Calu3 (cell line): ENCODE data around the gene MACROH2A1. TPM values are rescaled to one million over a fixed set of nuclear protein-coding genes. Genes with fewer than 3 reads are reported as not detected.

Experiments used
- BruUV-seq: library from RNA; stranded (reverse); fragments of 400-500 nt; replicated peaks from 2 replicates; lab custom pipeline; 2021; lab: Mats Ljungman, UMichigan
- CTCF ChIA-PET: fragments of 300-600 bp; sonication (Branson Sonifier 250); formaldehyde crosslinking; loops from one replicate; lab custom pipeline; 2022; ENCODE audit warnings: antibody characterized with exemption; lab: Charles Lee
- DNase-seq: peaks from one replicate; pipeline ENCODE4 v3.0.0; 2022
- H3K27ac Mint-ChIP-seq: one replicate; pipeline ENCODE4 v1.8.0; 2022; ENCODE audit warnings: mixed read lengths; ENCODE audit not compliant: unreplicated experiment
- H3K27me3 Mint-ChIP-seq: one replicate; pipeline ENCODE4 v1.8.0; 2022; ENCODE audit warnings: mixed read lengths; ENCODE audit not compliant: unreplicated experiment
- H3K36me3 Mint-ChIP-seq: one replicate; pipeline ENCODE4 v1.8.0; 2022; ENCODE audit warnings: mild to moderate bottlenecking, moderate library complexity, mixed read lengths; ENCODE audit not compliant: insufficient read depth, unreplicated experiment
- H3K4me1 Mint-ChIP-seq: one replicate; pipeline ENCODE4 v1.8.0; 2022; ENCODE audit warnings: mild to moderate bottlenecking, low read depth, mixed read lengths; ENCODE audit not compliant: unreplicated experiment
- H3K4me3 Mint-ChIP-seq: one replicate; pipeline ENCODE4 v1.8.0; 2022; ENCODE audit warnings: mild to moderate bottlenecking, low read depth, moderate library complexity, mixed read lengths; ENCODE audit not compliant: unreplicated experiment
- H3K9me3 Mint-ChIP-seq: one replicate; pipeline ENCODE4 v1.8.0; 2022; ENCODE audit warnings: low read depth, mixed read lengths; ENCODE audit not compliant: unreplicated experiment
- intact Hi-C: fragments of 100-400 bp; cut with micrococcal nuclease; formaldehyde crosslinking; loops from one replicate; pipeline ENCODE4 v1.10.0; 2022; ENCODE audit not compliant: unreplicated experiment
- total RNA-seq: library from RNA; stranded (reverse); gene quantifications from 2 replicates; pipeline ENCODE4 v1.2.3, GENCODE V29; 2022
- TF ChIP-seq, protein P1 (sequence below): fragments of 200-600 bp; IDR thresholded peaks from one replicate; pipeline ENCODE4 v1.8.0; 2022; ENCODE audit warnings: antibody characterized with exemption; ENCODE audit not compliant: unreplicated experiment

MACROH2A1 gene
- total RNA-seq, 1 experiment from 2014 or later, result 368 TPM

DNA sequence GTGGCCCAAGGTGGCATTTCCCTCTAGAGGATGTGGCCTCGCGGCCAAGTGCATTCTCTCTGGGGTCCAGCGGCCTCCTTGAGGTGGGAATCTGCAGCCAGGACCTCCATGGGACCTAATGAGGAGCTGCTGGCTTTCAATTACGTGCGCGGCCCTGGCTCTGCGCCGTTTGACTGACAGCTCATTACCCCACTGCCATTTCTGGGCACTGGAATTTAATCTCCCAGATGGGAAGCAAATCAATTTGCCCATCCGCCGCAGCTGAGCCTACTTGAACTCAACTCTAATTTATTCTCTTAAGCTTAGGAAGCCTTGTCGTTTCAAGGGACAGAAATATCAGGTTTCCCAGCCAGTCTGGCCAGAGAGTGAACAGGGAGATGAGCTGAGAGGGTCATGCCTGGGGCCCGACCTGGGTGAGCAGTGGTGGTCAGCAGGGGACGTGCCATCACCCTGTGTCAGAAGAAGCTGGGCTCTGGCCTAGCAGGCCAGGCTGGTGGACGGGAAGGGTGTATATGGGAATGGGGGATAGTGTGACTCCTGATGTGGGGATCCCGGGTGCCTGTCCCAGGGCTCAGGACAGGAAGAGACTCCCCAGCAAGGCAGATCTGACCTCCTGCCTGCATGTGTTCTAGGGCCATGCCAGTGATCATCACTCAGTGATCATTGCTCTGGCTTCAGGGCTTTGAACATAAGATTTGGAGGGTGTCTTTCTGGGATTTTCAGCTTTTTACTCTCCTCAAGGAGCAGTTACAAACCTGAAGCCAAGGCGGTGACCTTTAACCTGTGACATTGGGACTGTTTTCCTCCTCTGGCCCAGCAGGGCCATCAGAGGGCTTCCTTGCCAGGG, 69.7 kb downstream of the MACROH2A1 start:
- Mint-ChIP-seq H3K4me3 (no peak overlapping the region), H3K27me3 (no peaks in the 10 kb centered on the region)
- CTCF ChIA-PET, result interaction anchor here (2.1 kb wide), 1 partner anchor 11 kb away, joined by 6 read pairs; no protein-coding TSS in a partner anchor

DNA sequence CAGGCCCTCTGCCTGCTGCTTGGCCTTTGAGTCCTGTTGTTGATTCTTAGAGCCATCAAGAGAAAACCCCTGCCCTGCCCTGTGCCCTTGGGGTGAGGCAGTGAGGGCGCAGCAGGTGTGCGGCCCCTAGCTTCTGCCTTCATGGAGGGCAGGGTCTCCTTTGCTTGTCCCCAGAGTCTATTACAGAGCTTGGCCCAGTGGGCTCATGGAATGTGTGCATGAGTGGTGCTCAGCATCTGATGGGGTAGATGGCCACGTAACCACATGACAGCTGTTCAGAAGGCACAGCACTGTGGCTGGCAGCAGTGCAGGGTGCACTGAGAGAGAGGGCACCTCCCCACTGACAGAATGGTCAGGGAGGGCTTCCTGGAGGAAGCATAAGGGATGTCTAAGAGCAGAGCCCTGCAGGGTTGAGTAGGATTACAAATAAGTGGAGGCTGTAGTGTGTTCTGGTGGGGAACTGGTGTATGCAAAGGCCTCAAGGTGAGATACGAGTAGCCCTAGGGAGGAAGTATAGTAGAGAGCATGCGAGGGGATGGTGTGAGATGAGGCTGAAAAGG, 70.8 kb downstream of the MACROH2A1 start:
- H3K27ac Mint-ChIP-seq, result no peak overlapping the region
- DNase-seq, result no peak
- CTCF ChIA-PET, result interaction anchor here (0.9 to 2.1 kb wide), 2 partner anchors 10 to 15 kb away, joined by 3 to 6 read pairs; no protein-coding TSS in a partner anchor
- no peaks in the 10 kb centered on the region for H3K9me3 Mint-ChIP-seq
- no peak overlapping the region for H3K4me3 Mint-ChIP-seq
- no peaks in the 10 kb centered on the region for H3K4me1 Mint-ChIP-seq
- no TSS peak for BruUV-seq
- no peaks in the 10 kb centered on the region for H3K27me3 Mint-ChIP-seq
- H3K36me3 Mint-ChIP-seq, result peaks cover 19% of the 10 kb centered on the region
- TF ChIP-seq, protein P1, sequence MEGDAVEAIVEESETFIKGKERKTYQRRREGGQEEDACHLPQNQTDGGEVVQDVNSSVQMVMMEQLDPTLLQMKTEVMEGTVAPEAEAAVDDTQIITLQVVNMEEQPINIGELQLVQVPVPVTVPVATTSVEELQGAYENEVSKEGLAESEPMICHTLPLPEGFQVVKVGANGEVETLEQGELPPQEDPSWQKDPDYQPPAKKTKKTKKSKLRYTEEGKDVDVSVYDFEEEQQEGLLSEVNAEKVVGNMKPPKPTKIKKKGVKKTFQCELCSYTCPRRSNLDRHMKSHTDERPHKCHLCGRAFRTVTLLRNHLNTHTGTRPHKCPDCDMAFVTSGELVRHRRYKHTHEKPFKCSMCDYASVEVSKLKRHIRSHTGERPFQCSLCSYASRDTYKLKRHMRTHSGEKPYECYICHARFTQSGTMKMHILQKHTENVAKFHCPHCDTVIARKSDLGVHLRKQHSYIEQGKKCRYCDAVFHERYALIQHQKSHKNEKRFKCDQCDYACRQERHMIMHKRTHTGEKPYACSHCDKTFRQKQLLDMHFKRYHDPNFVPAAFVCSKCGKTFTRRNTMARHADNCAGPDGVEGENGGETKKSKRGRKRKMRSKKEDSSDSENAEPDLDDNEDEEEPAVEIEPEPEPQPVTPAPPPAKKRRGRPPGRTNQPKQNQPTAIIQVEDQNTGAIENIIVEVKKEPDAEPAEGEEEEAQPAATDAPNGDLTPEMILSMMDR, result no peak
- intact Hi-C loops, result loop anchor here (5.0 kb wide), 1 partner anchor 81 kb away; no protein-coding TSS in a partner anchor

More for the DNA sequence above, 69.7 kb downstream of the MACROH2A1 start:
- intact Hi-C loops, result loop anchor here (5.0 kb wide), 1 partner anchor 82 kb away; no protein-coding TSS in a partner anchor
- Mint-ChIP-seq H3K27ac (no peak overlapping the region), H3K4me1 (no peaks in the 10 kb centered on the region), H3K9me3 (no peaks in the 10 kb centered on the region), H3K36me3 (peaks cover 29% of the 10 kb centered on the region)
- no TSS peak for BruUV-seq
- no peak for DNase-seq
- TF ChIP-seq, protein P1, result no peak

DNA sequence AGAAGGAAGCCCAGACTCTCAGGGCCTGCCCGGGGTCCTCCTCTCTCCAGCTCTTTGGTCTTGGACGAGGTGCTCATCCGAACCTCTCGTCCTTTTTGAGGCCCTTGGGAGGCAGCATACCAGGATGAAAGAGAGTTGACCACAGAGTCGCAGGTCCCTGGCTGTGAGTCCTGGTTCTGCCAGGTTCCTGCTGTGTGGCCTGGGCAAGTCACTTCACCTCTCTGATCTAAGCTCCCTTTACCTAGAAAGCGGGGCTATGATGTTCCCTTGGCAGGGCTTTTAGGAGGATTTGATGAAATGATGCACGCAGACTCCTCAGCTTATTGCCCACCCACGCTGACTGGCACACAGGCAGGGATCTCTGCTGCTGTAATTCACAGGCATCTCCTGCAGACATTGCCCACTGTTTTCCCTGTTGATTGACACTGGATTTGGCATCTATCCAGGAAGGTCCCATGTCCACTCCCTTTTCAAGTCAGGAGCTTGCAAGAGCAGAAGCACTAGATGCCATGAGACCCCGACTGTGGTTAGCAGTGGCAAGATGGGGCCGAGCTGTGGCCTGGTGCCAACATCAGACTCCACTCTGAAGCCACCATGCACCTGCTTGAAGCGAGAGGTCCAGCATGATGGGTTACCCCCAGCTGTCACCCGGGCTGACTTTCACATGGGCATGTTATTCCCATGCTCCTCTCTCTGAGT, 71.5 kb downstream of the MACROH2A1 start:
- Mint-ChIP-seq H3K9me3 (no peaks in the 10 kb centered on the region), H3K4me3 (no peak overlapping the region), H3K27me3 (peaks cover 2% of the 10 kb centered on the region), H3K36me3 (peaks cover 17% of the 10 kb centered on the region), H3K4me1 (no peaks in the 10 kb centered on the region), H3K27ac (no peak overlapping the region)
- TF ChIP-seq, protein P1, result no peak
- CTCF ChIA-PET, result interaction anchor here (0.9 to 2.1 kb wide), 2 partner anchors 9 to 15 kb away, joined by 3 to 6 read pairs; no protein-coding TSS in a partner anchor
- no TSS peak for BruUV-seq
- DNase-seq, result no peak
- intact Hi-C loops, result loop anchor here (5.0 kb wide), 1 partner anchor 80 kb away; no protein-coding TSS in a partner anchor
